ENCODE data around the gene TXK.

The TXK gene

DNA sequence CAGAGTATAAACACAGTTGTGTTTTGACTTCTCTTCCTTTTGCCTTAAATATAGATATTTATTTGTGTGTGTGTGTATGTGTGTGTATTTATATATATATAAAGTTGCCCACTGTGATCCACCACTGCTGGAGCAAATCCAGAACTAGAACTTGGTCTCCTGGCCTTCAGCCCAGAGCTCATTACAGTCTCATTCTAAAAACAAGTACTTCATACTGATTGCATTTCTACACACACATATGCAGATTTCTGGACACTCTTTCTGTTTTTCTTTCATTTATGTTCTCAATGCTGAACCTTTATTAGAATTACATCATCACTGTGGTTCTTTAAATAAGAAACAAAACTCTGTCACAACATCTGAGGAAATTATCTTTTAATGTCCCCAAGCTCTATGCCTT, 381 bp downstream of the TXK start:
- FAIRE-seq, result no peak

DNA sequence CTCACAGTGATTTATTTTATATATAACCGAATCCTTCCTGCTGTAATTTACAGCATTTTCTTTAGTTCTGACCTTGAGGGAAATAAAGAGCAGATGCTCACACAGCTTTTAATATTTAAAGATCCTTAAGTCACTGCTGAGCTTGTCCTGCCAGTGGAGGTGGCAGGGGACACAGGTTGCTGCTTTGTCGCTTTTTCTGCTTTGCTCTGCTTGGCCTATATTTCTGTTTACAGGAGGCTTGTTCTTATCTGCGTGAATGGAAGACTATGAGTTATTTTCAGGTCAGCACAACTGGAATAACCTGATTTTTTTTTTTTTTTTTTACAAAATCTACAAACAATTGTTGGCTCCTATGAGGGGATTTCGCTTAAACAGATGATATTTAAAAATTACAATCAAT, 2.3 kb downstream of the TXK start:
- no peak for FAIRE-seq

DNA sequence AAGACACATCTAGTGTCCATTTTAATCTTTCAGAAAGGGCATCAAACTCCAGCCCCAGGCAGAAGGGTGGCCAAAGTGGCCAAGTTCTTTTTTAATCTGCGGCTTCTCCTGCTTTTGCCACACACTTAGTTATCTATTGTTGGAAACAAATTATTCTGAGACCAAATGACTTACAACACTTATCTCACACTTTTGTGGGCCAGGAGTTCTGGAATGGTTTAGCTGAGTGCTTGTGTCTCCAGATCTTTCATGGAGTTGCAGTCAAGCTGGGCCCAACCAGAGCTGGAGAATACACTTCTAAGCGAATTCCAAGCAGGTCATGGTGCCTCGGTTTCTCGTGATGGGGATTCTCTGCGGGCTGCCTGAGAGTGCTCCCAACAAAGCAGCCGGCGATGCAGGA, 4.0 kb downstream of the TXK start:
- FAIRE-seq, result no peak

DNA sequence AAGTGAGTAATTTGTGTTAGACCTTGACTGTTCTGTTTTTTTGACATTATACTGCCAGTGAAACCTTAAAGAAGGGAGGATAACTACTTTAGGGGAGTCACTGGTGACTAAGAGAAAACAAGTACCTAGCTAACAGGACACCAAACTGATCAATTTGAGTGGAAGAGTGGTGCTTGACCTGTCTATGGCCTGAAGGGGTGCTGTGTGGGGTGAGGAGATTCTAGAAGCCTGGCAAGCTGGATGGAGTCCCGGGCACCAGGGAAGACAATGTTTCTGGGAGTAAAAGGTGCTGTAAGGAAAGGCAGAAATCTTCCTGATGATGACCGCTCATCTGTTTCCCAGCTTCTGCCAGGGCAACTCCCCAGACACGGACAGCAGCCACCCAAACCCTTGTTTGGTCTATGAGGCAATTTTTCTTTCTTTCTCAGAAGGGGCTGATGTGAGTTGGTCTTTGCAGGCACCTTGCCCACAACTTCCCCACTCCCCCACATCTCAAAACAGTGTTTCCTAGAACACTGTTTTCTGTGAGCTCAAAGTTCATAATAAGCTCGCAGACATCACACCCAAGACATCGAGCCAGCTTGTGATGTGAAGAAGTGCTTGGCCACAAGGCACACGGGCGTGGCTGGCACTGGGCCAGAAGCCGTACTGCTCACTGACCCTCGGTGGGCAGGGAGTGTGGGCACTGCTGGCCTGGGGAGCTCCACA, 4.6 kb downstream of the TXK start:
- no peak for FAIRE-seq

DNA sequence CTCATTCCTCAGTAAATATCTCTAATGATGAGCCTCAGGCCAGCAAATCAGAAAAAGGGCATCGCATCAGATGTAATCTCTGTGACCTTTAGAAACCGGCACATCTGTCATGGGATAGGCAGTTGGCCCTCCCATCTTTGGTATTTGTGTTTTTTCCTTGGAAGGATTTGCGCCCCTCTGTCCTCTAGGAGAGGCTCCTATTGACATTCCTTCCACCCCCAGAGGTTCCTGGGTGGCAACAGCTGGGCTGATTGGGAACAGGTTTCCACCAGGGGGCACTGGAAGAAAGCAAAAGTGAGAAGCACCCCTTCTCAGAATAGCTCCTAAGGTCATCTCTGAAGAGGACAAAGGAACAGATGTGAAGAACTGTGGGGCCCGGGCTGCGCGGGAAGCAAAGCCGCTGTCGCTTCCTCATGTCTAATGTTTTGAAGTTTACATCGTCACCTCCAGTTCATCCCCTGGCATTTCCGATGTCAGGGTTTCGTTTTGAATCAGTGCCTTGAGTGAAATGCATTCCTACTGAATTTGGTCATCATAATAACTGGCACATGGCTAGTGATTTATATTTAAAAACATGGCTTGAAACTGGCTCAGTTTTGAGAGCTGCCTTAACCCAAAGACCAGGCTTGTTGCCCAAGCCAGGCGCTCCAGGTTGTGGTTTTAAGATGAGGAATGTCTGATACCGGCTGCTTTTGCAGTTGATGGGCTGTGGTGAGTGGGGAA, 6.2 kb downstream of the TXK start:
- FAIRE-seq, result no peak

DNA sequence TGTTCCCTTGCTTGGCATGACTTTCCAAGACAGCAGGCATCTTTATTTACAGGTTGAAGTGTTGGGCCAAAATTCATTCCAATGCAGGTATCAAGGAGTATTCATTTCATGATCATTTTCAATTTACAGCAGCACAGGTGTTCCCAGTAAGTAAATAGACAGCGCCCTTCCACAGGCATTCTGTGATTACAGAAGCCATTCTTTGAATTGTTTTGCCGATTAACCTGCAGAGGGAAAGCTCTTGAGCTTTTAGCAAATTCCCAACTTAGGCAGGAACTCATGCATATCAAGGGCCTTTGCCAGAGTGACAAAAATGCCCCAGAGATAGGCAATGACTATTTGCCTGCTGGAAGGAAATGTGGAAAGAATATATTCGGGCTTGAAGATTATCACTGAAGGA, 6.8 kb downstream of the TXK start:
- FAIRE-seq, result no peak

DNA sequence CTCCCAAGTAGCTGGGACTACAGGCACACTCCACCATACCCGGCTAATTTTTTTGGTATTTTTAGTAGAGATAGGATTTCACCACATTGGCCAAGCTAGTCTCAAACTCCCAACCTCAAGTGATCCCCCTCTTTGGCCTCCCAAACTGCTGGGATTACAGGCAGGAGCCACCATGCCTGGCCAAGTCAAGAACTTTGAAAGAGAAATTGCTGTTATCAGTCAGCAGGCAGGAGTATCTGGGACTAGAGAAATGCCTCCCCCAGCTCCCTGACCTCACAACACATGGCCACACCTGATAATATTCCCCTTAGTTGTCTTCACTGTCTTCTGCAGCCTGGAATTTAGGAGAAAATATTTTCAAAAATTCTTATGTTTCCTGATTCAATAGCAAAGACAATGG, 7.4 kb downstream of the TXK start:
- no peak for FAIRE-seq

DNA sequence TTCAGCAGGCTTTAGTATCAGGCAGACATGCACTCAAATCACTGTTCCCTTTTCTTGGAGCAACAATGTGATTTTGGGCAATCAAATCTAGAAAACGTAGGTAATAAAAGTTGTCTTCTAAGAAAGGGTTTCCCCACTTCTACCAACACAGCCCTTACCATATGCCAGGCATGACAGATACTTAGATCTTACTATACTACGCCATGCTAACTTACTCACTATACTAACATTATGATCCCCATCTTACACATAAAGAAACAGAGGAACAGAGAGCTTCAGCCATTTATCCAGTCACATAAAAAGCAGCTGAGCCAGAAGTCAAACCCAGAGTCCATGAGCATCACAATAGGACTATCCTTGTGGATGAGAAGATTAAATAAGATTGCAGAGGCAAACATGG, 9.2 kb downstream of the TXK start:
- FAIRE-seq, result no peak

DNA sequence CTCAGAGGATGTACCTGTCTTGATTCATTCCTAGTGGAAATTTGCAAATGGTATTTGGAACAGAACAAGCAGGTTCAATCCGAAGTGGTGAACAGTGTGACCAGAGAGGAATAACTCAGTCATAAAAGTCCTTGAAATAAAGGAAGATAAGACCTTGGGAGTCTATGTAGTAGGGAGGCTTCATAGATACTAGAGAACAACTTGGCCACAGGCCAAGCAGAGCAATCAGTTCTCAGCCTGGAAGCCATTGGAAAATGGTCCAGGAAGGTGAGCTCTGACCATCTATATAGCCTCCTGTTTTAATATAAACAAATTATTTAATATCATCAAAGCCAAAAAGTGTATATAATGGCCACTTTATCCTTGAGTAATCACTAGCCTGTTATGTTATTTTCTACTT, 11.3 kb downstream of the TXK start:
- FAIRE-seq, result no peak

DNA sequence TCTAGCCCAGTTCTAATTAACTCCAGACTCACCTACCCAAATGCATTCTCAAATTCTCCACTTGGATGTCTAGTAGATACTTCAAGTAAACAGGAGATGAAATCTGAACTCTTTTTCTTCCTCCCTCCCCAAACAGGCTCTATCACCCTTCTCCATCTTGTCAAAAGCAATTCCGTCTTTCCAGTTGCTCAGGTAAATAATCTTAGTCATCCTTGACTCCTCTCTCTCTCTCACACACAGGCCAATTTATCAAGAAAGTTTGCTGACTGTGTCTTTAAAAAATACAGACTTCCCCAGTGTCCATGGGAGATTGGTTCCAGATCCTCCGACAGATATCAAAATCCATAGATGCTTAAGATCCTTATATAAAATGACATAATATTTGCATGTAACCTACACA, 12.9 kb downstream of the TXK start:
- no peak for FAIRE-seq

DNA sequence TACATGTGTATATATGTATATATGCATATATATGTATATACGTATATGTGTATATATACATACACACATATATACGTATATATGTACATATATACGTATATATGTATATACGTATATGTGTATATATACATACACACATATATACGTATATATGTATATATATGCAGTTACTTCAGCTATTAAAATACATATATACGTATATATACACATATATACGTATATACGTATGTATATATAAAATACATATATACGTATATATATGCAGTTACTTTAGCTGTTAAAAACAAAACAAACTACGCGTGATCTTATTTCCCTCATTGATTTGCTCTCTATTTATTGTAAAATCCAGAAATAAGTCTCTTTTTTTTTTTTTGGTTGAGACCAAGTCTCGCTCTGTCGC, 13.9 kb downstream of the TXK start:
- no peak for FAIRE-seq

DNA sequence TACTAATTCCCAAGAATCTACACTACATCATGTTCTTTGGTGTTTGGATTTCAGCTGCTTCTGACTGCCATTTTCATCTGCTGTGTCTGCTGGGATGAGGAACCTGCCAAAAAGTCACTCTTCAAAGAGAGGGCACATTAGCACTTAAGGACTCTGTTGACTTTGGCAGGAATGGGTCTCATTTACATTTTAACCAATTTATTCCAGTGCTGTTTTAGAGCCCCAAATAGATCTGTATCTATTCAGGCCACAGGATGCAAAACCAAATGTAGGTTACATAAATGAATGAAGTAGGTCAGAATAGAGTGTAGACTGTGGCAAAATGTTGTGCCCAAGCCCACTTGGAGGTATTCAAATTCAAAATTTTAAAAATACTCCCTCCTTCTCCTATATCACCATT, 14.4 kb downstream of the TXK start:
- FAIRE-seq, result no peak

DNA sequence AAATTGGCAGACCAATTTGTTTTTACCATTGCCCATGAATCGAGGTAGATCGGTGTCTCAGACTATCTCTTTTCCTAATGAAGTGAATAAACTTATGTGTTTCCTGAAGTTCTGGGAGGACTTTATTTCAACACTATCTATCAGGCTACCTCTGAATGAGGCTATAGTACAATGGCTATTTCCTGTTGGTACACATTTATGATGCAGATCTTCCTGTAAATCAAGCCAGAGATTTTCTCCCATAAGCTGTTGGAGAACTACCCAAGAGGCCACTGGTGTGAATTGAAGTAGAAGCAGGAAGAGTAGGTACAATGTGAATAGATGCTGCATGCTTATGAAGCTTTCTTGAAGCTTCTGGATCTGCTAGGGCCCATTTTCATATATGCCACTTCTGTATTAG, 16.0 kb downstream of the TXK start:
- no peak for FAIRE-seq

DNA sequence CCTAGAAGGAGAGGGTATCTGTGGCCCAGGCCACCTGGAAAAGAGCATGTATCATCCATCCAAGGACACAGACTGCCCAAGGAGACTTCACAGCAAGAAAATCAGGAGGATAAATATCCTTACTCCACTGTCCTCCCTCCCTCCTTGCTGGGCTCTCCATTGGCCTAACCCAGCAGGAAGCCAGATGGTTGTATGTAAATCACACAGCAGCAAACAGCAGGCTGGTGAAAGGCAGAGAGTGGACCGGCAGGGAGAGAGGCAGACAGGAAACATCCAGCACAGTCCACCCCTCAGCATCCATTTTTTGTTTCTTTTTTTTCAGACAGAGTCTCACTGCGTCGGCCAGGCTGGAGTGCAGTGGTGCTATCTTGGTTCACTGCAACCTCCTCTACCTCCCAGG, 17.5 kb downstream of the TXK start:
- FAIRE-seq, result no peak

DNA sequence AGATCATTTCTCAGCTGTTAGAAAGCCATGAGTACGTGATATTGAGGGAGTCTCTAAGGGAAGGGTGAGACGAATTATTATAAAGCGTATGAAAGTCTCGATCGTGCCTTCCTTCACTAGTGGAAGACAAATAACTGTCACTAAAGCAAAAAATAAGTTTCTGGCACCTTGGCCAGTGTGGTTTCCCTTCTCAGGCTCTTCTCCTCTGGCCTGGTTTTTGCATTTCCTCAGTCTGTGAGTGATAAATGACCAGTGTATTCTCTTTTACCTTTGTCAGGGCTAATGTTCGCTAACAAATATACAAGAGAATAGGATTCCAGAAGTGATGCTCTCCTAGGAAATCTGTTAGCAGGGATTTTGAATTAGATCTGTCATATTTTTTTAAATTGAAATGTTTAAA, 19.6 kb downstream of the TXK start:
- FAIRE-seq, result no peak

DNA sequence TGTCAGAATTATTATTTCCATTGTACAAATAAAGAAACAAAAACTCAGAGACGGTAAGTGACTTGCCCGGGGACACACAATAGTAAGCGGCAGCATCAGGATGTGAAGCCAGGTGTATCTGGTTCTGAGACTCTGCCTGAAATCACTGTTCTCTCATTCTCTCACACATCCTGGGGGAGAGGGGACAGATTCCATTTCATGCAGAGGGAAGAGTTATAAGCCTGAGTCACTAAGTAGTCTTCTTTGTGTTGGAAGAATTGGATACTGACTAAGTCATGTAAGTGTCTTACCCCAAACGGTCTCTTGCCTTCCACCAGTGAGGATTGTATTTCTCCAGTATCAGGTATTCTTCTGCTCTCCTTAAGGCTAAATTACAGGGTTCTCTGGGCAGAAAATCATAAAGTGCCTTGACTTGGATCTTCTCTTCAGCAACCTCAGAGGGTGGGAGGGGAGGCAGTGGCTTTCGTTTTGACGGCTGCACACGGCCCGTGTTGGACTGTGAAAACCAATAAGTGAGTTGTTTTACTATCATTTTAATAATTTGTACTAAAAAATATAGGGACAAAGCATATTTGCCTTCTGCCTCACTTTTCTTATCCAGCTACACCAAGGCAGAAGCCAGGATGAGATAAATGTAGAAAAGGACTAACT, 21.9 kb downstream of the TXK start:
- no peak for FAIRE-seq

DNA sequence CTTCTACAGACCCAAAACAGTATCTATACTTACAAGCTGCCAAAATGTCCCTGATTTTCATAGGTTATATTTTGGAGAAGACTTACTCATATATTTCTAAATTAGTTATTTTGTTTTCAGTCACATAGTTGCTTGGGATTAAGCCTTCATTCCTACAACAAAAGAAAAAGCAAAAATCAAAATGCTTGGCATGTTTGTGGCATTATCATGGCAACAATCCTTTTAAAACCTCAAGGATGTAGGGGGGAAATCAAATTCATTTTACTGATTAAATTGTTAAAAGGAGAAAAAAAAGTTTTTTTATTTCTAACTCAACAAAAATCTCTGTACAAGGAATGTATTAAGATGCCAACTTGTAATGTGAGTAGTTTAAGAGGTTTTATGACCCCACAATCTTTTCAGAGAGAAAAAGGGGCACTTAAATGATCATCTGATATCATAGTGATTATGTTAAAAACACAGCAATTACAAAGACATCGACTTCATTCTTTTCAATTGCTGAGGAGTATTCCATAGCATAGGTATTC, 23.5 kb downstream of the TXK start:
- no peak for FAIRE-seq

DNA sequence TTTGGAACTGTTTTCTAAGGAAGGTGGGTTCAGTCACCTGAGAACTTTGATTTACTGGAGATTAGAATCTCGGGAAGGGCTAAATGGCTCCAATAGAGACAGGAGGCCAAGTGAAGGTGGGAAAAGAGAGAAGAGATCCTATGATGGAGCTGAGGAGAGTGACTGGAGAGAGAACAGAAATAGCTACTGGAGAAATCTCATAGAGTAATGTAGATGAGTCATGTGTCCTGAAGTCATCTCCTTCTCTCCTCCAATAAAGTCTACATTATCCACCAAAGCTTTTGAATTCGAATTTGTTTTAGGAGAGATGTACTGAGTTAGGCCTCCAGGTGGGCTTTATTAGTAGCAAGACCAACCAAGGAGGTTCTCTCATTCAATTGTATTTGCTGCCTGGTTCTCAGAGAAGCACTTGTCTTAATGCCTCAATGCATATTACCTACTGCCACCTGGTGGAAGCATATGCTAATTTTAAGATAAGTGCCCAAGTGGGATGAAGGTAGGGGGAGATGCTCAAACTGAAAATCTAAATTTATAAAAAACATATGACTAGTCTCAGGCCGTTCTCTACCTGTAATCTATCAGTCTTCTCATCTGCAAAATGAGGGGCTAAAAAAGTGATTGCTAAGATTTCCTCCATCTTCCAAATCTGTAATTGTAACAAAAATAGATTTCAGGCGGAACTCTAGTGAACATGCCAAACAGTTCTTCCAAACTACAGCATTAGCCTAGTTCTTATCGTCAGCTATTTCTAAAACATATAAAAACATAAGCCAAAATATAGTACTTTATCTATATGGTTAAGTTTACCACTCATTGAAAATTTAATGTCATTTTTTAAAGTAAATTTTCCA, 24.4 kb downstream of the TXK start:
- peak; percentile 92 for FAIRE-seq

DNA sequence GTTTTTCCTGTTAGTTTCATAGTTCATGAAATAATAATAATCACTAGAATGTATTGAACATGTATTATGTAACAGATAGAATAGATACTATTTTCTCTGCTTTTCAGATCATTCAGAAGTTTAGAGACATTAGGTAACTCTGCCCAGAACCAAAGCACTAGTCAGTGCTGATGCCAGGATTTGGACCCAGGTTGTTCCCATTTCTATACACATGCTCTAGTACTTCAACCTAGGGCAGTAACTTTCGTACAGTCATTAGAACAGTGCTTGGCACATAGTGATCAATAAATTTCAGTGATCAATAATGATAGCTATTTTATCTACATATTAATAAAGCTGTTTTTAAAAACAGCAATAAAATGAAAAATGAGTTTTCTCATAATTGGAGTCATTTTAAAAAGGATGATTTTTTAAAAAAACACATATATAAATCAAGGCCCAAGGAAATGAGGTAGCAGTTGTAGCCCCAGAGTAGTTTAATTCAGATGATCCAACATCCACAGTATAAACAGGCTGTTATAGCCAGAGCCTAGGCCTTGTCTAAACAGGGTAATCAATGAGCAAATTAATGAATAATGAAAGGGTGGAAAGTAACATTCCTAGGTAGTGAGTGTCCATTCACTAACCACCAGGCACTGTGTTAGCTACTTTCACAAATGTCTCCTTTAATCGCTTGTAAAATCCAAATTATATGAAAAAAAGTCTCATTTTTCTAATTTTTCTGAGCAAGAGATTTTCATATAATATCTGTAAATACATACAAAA, 25.6 kb downstream of the TXK start:
- no peak for FAIRE-seq

DNA sequence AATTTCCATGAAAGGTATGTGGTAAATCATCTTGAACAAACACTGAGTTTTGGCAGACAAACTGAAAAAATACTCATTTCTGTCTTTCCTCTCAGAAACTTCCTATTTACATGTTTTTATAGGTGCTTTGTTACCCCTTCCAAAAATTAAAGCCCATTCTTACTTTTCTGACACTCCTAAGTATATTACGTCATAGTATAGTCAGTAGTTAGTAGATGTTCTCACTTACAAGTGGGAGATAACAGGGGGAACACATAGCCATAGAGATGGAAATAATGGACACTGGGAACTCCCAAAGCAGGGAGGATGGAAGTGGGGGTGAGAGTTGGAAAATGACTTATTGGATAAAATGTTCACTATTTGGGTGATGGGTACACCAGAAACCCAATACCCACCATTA, 28.8 kb downstream of the TXK start:
- no peak for FAIRE-seq

DNA sequence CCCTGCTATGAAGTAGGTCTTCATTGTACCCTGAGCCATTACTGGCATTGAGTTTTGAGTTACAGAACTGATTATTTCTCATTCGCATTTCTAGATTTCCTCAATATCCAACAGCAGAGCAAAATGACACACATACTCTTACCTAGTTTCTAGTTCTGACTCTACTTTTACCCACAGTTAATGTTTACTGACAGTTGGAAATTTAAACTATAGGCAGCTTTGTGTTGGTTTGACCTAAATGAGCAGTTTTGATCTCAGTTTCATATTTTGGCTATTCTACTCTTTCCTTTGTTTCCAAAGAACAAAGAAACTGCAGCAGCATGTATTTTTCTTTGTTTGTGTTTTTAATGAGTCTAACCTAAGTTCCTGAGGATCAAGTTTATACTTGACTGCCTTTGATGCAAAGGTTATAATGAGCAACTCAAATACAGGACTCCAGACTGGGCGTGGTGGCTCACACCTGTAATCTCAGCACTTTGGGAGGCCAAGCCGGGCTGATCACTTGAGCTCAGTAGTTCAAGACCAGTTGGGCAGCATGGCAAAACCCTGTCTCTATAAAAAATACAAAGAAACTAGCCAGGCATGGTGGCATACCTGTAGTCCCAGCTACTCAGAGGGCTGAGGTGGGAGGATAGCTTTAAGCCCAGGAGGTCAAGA, 30.4 kb downstream of the TXK start:
- no peak for FAIRE-seq

DNA sequence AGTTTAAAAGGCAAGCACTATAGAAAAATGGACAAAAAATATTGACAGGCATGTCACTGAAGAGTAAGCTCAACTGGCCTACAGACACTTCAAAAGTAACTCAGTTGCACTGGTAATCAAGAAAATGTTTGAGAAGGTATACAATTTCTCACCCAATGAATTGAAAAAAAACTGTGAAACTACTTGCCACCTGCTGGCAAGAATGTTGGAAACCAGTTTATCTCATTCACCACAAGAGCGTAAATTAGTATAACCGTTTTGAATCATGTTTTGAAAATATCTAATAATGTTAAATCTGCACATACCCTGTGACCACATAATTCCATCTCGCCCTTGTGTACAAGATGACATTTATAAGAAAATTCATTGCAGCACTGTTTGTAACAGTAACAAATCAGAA, 31.7 kb downstream of the TXK start:
- no peak for FAIRE-seq

All from islet of Langerhans (tissue), 1 donor.